Esophagus (tissue), 2 donors: ENCODE measurements around the gene OR10J1. TPM values are rescaled to one million over a fixed set of nuclear protein-coding genes. Genes with fewer than 3 reads are reported as not detected.
"Not testable (repeated sequence)": the region's sequence is repeated elsewhere in the genome, so short reads cannot be mapped to it uniquely, and the experiment has no call there.

ENCODE experiments used
- H3K27ac ChIP-seq, 2 donors: one replicate each; pipeline ENCODE4 v1.5.1; 2013; ENCODE audit warnings: low read depth in 2 of 2, mild to moderate bottlenecking in 2 of 2, inconsistent platforms in 1 of 2, low read length in 1 of 2, moderate library complexity in 1 of 2
- H3K27me3 ChIP-seq, 2 donors: one replicate each; pipeline ENCODE4 v1.6.1; 2013; ENCODE audit warnings: low read length in 2 of 2, control low read depth in 1 of 2, mild to moderate bottlenecking in 1 of 2; ENCODE audit not compliant: insufficient read depth in 2 of 2, control insufficient read depth in 1 of 2
- H3K36me3 ChIP-seq, 2 donors: one replicate each; pipeline ENCODE4 v1.6.1; 2013; ENCODE audit warnings: low read length in 1 of 2; ENCODE audit not compliant: control insufficient read depth in 2 of 2, insufficient read depth in 2 of 2
- H3K4me1 ChIP-seq, 2 donors: one replicate each; pipeline ENCODE4 v1.6.1; 2013; ENCODE audit warnings: low read length in 1 of 2; ENCODE audit not compliant: control insufficient read depth in 2 of 2, insufficient read depth in 2 of 2
- H3K4me3 ChIP-seq, 2 donors: one replicate each; pipeline ENCODE4 v1.5.1; 2013; ENCODE audit warnings: low read length in 2 of 2, mild to moderate bottlenecking in 2 of 2, low read depth in 1 of 2, moderate library complexity in 1 of 2
- H3K9me3 ChIP-seq, 2 donors: one replicate each; pipeline ENCODE4 v1.6.1; 2013; ENCODE audit warnings: mild to moderate bottlenecking in 2 of 2, low read depth in 1 of 2, low read length in 1 of 2, moderate library complexity in 1 of 2; ENCODE audit not compliant: control insufficient read depth in 2 of 2, insufficient read depth in 1 of 2
- WGBS, 2 donors: extraction: QIAGEN DNeasy Blood & Tissue Kit; methylation state at CpG; one replicate each; pipeline ENCODE4 v1.1.7; 2013; 5-methylcytosine and 5-hydroxymethylcytosine counted together
- polyA plus RNA-seq, 2 donors: library from polyadenylated mRNA; stranded (reverse); fragments of 200-250 nt; gene quantifications; one replicate each; pipeline ENCODE4 v1.2.3, GENCODE V29; 2013
- donor health status: healthy with polysubstance abuse.
- donor health status: Bipolar disorder and iron deficiency.

Gene OR10J1
- polyA plus RNA-seq, 2 donors = not detected

- H3K36me3 ChIP-seq = no peaks in the 10 kb centered on the region
- H3K27ac ChIP-seq = no peak overlapping the region
- H3K27me3 ChIP-seq = no peaks in the 10 kb centered on the region
- H3K4me3 ChIP-seq = no peak overlapping the region
- no peaks in the 10 kb centered on the region for H3K4me1 ChIP-seq
- H3K9me3 ChIP-seq = no peaks in the 10 kb centered on the region
Observed at GRCh38 chr1:159441360-159441759, 1.8 kb downstream of the OR10J1 start.

- Histone ChIP-seq H3K27ac (no peak overlapping the region), H3K36me3 (no peaks in the 10 kb centered on the region), H3K9me3 (no peaks in the 10 kb centered on the region), H3K4me3 (no peak overlapping the region), H3K27me3 (no peaks in the 10 kb centered on the region), H3K4me1 (no peaks in the 10 kb centered on the region)
- WGBS, 2 donors = 37 to 44% methylated on average over 2 of the region's 2 CpGs
Observed at GRCh38 chr1:159442428-159442827, 2.9 kb downstream of the OR10J1 start.

DNA sequence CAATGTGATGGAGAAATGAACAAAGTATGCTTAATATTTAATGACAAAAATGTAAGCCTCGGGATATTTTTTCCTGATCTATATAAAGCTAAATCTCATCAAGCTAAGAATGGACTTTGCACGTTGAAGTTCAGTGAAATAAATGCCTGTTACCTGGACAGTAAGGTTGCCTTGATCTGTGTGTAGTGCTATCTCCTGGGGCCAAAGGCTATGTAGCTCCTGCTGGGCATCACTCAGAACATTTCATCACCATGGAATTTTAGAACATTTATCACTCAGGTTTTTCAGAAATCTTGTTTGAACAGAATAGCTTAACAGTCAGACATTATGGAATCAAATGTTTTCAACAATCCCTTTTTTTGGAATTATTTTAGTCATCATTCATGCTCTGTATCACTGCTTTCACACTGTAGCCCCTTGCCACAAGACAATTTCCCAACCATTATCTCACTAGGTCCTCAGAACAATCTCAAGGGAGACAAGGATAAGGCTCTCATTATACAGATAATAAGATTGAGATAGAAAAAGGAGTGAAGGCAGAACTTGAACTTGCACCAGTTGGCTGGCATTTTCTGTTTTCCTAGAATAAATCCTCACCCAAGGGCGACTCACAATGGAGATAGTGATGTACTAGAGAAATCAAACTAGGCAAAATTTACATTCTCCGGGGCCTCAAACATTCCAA is 3.7 kb downstream of the OR10J1 start:
- H3K9me3 ChIP-seq = no peaks in the 10 kb centered on the region
- no peak overlapping the region for H3K4me3 ChIP-seq
- H3K4me1 ChIP-seq = no peaks in the 10 kb centered on the region
- 56 to 70% methylated on average over 4 of the region's 4 CpGs for WGBS, 2 donors
- no peak overlapping the region for H3K27ac ChIP-seq
- H3K27me3 ChIP-seq = no peaks in the 10 kb centered on the region
- H3K36me3 ChIP-seq = no peaks in the 10 kb centered on the region

DNA sequence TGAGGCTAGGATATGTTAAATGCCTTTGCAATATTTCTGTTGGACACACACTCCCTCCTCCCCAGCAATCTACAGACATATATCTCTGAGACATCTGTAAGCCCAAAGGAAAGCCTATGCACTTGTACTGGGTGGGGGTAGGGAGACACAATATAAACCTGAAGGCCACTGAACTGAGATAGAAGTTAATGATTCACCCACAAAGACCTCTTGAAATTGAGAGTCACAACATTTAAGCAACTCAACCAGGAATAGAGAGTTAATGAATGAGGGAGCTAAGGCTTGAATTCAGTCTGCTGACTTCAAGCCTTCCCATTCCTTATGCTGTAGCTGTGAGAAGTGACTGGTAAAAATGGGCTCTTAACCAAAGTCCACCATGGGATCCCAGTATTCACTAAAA is 5.0 kb downstream of the OR10J1 start:
- no peak overlapping the region for H3K27ac ChIP-seq

DNA sequence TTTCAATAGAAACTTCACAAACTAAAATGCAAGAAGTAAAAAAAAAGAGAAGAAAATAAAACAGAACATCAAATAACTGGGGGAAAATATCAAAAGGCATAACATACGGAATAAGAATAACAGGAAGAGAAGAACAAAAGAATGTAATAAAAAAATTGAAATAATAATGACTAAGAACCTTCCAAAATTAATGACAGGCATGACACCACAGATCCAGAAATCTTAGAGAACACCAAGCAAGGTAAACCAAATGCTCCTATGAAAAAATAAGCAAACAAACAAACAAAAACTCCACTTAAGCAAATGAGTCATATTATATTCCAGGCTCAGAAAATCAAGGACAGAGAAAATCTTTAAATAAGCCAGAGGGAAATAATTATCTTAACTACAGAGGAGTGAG is 8.7 kb downstream of the OR10J1 start:
- Histone ChIP-seq H3K27me3 (no peaks in the 10 kb centered on the region), H3K27ac (no peak overlapping the region), H3K4me3 (no peak overlapping the region), H3K4me1 (no peaks in the 10 kb centered on the region), H3K9me3 (no peaks in the 10 kb centered on the region), H3K36me3 (no peaks in the 10 kb centered on the region)
- WGBS, 2 donors = 66% methylated on average over 1 of the region's 1 CpG

More for the DNA sequence above, 5.0 kb downstream of the OR10J1 start:
- Histone ChIP-seq H3K4me3 (no peak overlapping the region), H3K36me3 (no peaks in the 10 kb centered on the region), H3K9me3 (no peaks in the 10 kb centered on the region), H3K4me1 (no peaks in the 10 kb centered on the region), H3K27me3 (no peaks in the 10 kb centered on the region)

DNA sequence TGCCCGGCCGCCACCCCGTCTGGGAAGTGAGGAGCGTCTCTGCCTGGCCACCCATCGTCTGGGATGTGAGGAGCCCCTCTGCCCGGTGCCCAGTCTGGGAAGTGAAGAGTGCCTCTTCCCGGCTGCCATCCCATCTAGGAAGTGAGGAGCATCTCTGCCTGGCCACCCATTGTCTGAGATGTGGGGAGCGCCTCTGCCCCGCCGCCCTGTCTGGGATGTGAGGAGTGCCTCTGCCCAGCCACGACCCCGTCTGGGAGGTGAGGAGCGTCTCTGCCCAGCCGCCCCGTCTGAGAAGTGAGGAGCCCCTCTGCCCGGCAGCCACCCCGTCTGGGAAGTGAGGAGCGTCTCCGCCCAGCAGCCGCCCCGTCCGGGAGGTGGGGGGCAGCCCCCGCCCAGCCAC is 10.1 kb downstream of the OR10J1 start:
- H3K36me3 ChIP-seq, H3K27ac ChIP-seq, H3K27me3 ChIP-seq, H3K4me1 ChIP-seq, H3K9me3 ChIP-seq, H3K4me3 ChIP-seq: not testable (repeated sequence)
- WGBS, 2 donors = 94% methylated on average over 12 to 23 of the region's 23 CpGs

GRCh38 chr1:159459551-159459950 is 20.0 kb downstream of the OR10J1 start:
- H3K36me3 ChIP-seq = no peaks in the 10 kb centered on the region
- no peaks in the 10 kb centered on the region for H3K27me3 ChIP-seq
- WGBS, 2 donors = 75 to 79% methylated on average over 2 of the region's 2 CpGs
- no peak overlapping the region for H3K4me3 ChIP-seq
- H3K27ac ChIP-seq = no peak overlapping the region
- no peaks in the 10 kb centered on the region for H3K4me1 ChIP-seq
- H3K9me3 ChIP-seq = peaks cover 2 to 5% of the 10 kb centered on the region in 2 donors

DNA sequence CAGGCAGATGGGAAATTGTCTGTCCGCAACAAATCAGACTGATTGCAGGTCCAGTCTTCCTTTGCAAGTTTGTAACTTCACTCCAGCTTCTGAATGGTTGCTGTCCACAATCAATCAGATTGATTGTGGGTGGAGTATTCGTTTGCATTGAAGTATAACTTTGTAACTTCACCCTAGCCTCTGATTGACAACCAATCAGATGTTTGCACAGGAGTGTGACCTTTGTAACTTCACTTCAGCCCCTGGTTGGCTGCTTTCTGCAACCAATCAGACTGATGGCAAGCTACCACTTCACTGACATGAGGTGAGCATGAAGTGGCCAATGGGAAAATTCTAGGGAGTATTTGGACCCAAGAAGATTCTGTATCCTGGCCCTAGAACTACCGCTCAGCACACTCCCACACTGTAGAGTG is 25.7 kb downstream of the OR10J1 start:
- H3K27me3 ChIP-seq = no peaks in the 10 kb centered on the region
- 71 to 76% methylated on average over 3 of the region's 3 CpGs for WGBS, 2 donors
- H3K4me3 ChIP-seq = no peak overlapping the region
- no peaks in the 10 kb centered on the region for H3K4me1 ChIP-seq
- peaks cover 2 to 5% of the 10 kb centered on the region in 2 donors for H3K9me3 ChIP-seq
- H3K36me3 ChIP-seq = no peaks in the 10 kb centered on the region
- no peak overlapping the region for H3K27ac ChIP-seq

GRCh38 chr1:159468321-159468720 is 28.8 kb downstream of the OR10J1 start:
- WGBS, 2 donors = 88 to 92% methylated on average over 2 of the region's 2 CpGs
- Histone ChIP-seq H3K36me3 (no peaks in the 10 kb centered on the region), H3K27me3 (no peaks in the 10 kb centered on the region), H3K4me1 (no peaks in the 10 kb centered on the region), H3K27ac (no peak overlapping the region), H3K4me3 (no peak overlapping the region), H3K9me3 (no peaks in the 10 kb centered on the region)

DNA sequence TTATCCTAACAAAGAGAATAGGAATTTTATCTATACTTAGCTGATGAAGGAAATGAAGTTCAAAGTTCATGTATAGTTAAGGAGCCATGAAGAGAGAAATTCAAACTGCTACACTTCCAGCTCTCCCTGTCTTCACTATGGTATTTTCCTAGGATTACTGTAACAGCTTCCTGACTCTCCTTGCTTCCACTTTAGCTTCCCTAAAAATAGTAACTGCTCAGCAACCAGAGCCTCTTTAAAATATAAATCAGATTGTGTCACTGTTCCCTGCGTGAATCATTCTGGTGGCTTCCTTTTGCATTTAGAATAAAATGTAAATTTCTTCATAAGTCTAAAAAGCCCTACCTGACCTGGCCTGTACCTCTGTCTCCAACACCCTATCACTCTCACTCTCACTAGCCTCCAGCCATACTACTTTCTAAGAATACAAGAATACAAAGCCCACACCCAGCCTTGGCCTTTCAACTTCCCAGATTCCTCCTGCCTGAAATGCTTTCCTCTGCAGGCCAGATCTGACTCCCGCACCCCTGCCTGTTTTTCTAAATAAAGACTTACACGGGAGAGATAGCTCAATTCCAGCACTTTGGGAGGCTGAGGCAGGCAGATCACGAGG is 30.5 kb downstream of the OR10J1 start:
- Histone ChIP-seq H3K9me3 (no peaks in the 10 kb centered on the region), H3K4me3 (no peak overlapping the region), H3K4me1 (no peaks in the 10 kb centered on the region), H3K27me3 (no peaks in the 10 kb centered on the region), H3K27ac (no peak overlapping the region), H3K36me3 (no peaks in the 10 kb centered on the region)
- 47 to 64% methylated on average over 4 of the region's 4 CpGs for WGBS, 2 donors
